Loucy (cell line): ENCODE measurements around the gene NUDT4.

ENCODE experiments used
- EZH2phosphoT487 ChIP-seq: fragments of 200-600 bp; IDR thresholded peaks from 2 replicates; pipeline ENCODE4 v1.6.1; 2018; ENCODE audit warnings: antibody characterized with exemption, mild to moderate bottlenecking, moderate library complexity, borderline replicate concordance
- TF ChIP-seq, protein P1 (sequence below): fragments of 200-600 bp; sonication (generic); conservative IDR thresholded peaks from 2 replicates; pipeline ENCODE4 v1.5.1; 2014; ENCODE audit warnings: mild to moderate bottlenecking, antibody characterized with exemption, low read length

DNA sequence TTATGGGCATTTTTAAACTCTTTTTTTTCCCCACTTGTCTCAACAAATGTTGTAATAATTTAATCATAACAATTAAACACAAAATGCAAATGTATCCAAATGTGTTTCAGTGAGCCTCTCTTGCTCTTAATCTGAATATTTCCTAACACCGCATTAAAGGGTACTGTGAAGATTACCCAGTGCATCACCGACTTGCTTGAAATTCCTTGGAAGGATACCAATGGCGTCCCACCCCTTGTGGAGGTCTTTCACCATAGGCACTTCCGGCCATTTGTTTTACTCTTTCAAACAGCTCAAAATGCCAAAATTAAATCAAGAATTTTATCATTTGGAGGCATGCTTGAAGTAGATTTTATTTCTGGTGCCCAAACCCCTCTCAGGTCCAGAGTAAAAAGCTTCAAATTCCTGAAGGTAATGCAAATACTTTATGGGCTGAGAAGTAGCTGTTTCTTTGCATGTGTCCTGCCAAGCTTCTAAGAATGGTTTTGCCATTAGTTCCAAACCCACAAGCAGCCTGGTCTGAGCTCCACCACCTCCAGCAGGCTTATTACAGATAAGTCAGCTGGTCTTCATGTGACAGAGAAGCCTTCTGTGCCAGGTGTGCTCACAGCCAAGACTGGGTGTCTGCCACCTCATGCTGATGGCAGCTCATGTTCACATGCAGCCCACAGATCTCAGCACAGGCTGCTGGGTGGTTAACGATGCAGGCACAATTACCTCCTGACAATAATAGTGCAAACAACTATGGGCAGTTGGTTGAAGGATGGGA lies 16.4 kb upstream of the NUDT4 start:
- TF ChIP-seq, protein P1, sequence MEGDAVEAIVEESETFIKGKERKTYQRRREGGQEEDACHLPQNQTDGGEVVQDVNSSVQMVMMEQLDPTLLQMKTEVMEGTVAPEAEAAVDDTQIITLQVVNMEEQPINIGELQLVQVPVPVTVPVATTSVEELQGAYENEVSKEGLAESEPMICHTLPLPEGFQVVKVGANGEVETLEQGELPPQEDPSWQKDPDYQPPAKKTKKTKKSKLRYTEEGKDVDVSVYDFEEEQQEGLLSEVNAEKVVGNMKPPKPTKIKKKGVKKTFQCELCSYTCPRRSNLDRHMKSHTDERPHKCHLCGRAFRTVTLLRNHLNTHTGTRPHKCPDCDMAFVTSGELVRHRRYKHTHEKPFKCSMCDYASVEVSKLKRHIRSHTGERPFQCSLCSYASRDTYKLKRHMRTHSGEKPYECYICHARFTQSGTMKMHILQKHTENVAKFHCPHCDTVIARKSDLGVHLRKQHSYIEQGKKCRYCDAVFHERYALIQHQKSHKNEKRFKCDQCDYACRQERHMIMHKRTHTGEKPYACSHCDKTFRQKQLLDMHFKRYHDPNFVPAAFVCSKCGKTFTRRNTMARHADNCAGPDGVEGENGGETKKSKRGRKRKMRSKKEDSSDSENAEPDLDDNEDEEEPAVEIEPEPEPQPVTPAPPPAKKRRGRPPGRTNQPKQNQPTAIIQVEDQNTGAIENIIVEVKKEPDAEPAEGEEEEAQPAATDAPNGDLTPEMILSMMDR = no peak
- no peak for TF ChIP-seq EZH2phosphoT487
